Activated T-helper 9 cell treated with anti-CD3 and anti-CD28 coated beads, Interleukin-2, amount 50 U/mL, for 16 hours (primary cell): ENCODE measurements around the gene CD44.
A peak's percentile ranks its signal among the peaks of the same experiment; 100 is the strongest.

Source experiments
- DNase-seq: peaks from one replicate; pipeline ENCODE4 v3.0.0-alpha.2; 2020; ENCODE audit warnings: low read depth

The CD44 gene

GRCh38 chr11:35262056-35262455 lies 123.1 kb downstream of the CD44 start:
- DNase-seq, result no peak

DNA sequence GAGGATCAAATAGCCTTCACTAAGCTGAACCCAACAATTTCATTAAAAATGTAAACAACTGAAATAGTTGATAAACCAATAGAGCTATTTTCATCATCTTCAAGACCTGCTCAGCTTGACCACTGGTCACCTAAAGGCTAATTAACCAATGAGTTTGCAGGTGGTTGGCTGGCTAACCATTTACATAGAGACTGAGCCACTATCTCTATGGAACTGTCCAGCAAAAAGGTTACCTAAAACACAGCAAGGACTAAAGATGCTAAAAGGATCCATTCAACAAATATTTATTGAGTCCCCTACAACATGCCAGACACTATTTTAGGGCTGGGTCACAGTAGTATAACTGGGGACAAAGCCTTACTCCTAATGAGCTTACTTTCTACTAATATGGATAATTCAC lies 123.8 kb downstream of the CD44 start:
- DNase-seq, result no peak

- no peak for DNase-seq
Observed at GRCh38 chr11:35265755-35266454, 126.9 kb downstream of the CD44 start.

- no peak for DNase-seq
Observed at GRCh38 chr11:35267504-35267903, 128.5 kb downstream of the CD44 start.

DNA sequence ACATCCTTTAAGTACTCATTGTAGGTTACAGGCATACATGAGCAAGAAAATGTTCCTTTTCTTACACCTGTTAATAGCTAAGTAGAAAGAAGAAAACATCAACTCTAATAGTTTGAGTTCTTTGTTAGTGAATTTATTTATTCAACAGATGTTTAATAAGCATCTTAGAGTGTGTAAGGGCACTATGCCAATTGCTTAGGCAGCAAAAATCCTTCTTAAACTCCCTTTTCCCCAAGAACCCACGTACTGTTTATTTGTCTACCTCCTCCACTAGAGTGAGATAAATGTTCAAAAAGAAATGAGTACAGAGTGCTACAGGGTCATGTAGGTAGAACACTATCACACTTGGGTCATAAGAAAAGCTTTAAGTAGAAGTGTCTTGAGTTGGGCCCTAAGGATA lies 131.4 kb downstream of the CD44 start:
- DNase-seq, result no peak

GRCh38 chr11:35271031-35271430 lies 132.1 kb downstream of the CD44 start:
- DNase-seq, result no peak

DNA sequence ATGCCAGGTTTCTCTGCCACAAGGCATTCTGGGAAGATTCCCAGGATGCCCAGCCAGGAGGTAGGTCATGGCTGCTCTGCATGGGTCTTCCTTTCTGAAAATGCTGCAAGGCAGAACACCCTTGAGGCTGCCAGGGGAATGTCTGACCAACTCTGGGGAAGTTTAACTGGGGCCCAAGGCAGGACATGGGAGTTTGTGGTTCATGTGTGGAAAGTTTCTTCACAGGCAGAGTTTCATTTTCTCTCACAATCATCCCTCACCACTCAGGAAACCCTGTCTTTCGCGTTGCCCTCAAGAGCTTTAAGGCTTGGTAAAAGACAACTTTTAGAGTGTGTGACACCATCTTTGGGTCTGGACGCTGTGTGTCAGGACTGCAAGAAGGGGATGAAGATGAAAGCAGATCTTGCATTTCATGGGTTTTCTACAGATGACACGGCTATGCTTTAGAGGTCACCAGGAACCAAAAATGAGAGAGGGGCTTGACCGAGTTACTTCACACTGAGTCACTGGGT lies 133.5 kb downstream of the CD44 start:
- DNase-seq, result peak; percentile 10

GRCh38 chr11:35274909-35275785 lies 136.2 kb downstream of the CD44 start:
- DNase-seq, result no peak

- DNase-seq, result no peak
Observed at GRCh38 chr11:35275786-35276170, 136.8 kb downstream of the CD44 start.

GRCh38 chr11:35276396-35277145 lies 137.6 kb downstream of the CD44 start:
- peak; percentile 1 for DNase-seq

- DNase-seq, result no peak
Observed at GRCh38 chr11:35277827-35278226, 138.9 kb downstream of the CD44 start.

GRCh38 chr11:35280727-35281126 lies 141.8 kb downstream of the CD44 start:
- DNase-seq, result no peak

- DNase-seq, result no peak
Observed at GRCh38 chr11:35281169-35281688, 142.3 kb downstream of the CD44 start.
